Measurements from ENCODE around the gene L3MBTL2.

L3MBTL2 gene

GRCh38 chr22:41226723-41227655, 21.9 kb downstream of the L3MBTL2 start:
- no peaks in the 10 kb centered on the region for H3K9me3 ChIP-seq (ENCODE audit: control insufficient read depth, insufficient read depth, low read length)
- peaks cover 18% of the 10 kb centered on the region for H3K36me3 ChIP-seq (ENCODE audit: insufficient read depth, low read length)
- H3K9ac ChIP-seq (ENCODE audit: low read depth, low read length): no peak overlapping the region
- H3K4me1 ChIP-seq (ENCODE audit: insufficient read depth, low read length): no peaks in the 10 kb centered on the region

- no peaks in the 10 kb centered on the region for H3K4me1 ChIP-seq (ENCODE audit: insufficient read depth, low read length)
- peaks cover 15% of the 10 kb centered on the region for H3K36me3 ChIP-seq (ENCODE audit: insufficient read depth, low read length)
- no peaks in the 10 kb centered on the region for H3K9me3 ChIP-seq (ENCODE audit: control insufficient read depth, insufficient read depth, low read length)
- no peak overlapping the region for H3K9ac ChIP-seq (ENCODE audit: low read depth, low read length)
These were observed 24.1 kb downstream of the L3MBTL2 start for GRCh38 chr22:41229215-41229614.

- no peaks in the 10 kb centered on the region for H3K9me3 ChIP-seq (ENCODE audit: control insufficient read depth, insufficient read depth, low read length)
- H3K4me1 ChIP-seq (ENCODE audit: insufficient read depth, low read length): no peaks in the 10 kb centered on the region
- H3K9ac ChIP-seq (ENCODE audit: low read depth, low read length): no peak overlapping the region
- peaks cover 14% of the 10 kb centered on the region for H3K36me3 ChIP-seq (ENCODE audit: insufficient read depth, low read length)
These were observed 24.8 kb downstream of the L3MBTL2 start for GRCh38 chr22:41229730-41230400.

GRCh38 chr22:41230401-41230785, 25.3 kb downstream of the L3MBTL2 start:
- Histone ChIP-seq H3K9ac (ENCODE audit: low read depth, low read length) (no peak overlapping the region), H3K36me3 (ENCODE audit: insufficient read depth, low read length) (peaks cover 11% of the 10 kb centered on the region), H3K9me3 (ENCODE audit: control insufficient read depth, insufficient read depth, low read length) (no peaks in the 10 kb centered on the region), H3K4me1 (ENCODE audit: insufficient read depth, low read length) (no peaks in the 10 kb centered on the region)

DNA sequence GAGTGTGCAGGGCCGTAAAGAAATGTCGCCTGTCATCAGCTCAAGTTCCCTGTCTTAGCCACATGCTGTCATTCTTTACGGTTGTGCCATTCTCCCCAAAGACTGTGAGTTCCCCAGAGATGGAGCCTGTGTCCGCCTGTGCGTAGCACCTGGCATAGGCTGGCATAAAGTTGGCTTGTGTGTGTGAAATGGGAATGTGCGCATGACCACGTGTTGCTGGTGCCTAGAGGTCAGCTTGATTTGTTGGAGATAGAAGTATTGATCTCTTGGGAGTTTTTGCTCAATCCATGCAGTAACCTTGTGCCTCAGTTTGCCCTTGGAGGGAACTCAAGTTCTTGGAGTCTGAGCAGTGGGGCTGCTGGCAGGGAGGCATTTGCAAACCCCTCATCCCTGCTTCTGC, 26.3 kb downstream of the L3MBTL2 start:
- Histone ChIP-seq H3K4me1 (ENCODE audit: insufficient read depth, low read length) (no peaks in the 10 kb centered on the region; the same call in 1 of the 2 replicates), H3K9ac (ENCODE audit: low read depth, low read length) (no peak overlapping the region), H3K36me3 (ENCODE audit: insufficient read depth, low read length) (peaks cover 8% of the 10 kb centered on the region), H3K9me3 (ENCODE audit: control insufficient read depth, insufficient read depth, low read length) (no peaks in the 10 kb centered on the region)

GRCh38 chr22:41234815-41235695, 29.9 kb downstream of the L3MBTL2 start:
- Histone ChIP-seq H3K4me1 (ENCODE audit: insufficient read depth, low read length) (no peaks in the 10 kb centered on the region; the same call in 1 of the 2 replicates), H3K36me3 (ENCODE audit: insufficient read depth, low read length) (peaks cover 5% of the 10 kb centered on the region), H3K9me3 (ENCODE audit: control insufficient read depth, insufficient read depth, low read length) (no peaks in the 10 kb centered on the region), H3K9ac (ENCODE audit: low read depth, low read length) (no peak overlapping the region)

GRCh38 chr22:41237036-41237706, 32.1 kb downstream of the L3MBTL2 start:
- Histone ChIP-seq H3K9ac (ENCODE audit: low read depth, low read length) (peak overlapping the region; percentile 30), H3K36me3 (ENCODE audit: insufficient read depth, low read length) (no peaks in the 10 kb centered on the region), H3K9me3 (ENCODE audit: control insufficient read depth, insufficient read depth, low read length) (no peaks in the 10 kb centered on the region), H3K4me1 (ENCODE audit: insufficient read depth, low read length) (peaks cover 3% of the 10 kb centered on the region; the same call in 1 of the 2 replicates)

DNA sequence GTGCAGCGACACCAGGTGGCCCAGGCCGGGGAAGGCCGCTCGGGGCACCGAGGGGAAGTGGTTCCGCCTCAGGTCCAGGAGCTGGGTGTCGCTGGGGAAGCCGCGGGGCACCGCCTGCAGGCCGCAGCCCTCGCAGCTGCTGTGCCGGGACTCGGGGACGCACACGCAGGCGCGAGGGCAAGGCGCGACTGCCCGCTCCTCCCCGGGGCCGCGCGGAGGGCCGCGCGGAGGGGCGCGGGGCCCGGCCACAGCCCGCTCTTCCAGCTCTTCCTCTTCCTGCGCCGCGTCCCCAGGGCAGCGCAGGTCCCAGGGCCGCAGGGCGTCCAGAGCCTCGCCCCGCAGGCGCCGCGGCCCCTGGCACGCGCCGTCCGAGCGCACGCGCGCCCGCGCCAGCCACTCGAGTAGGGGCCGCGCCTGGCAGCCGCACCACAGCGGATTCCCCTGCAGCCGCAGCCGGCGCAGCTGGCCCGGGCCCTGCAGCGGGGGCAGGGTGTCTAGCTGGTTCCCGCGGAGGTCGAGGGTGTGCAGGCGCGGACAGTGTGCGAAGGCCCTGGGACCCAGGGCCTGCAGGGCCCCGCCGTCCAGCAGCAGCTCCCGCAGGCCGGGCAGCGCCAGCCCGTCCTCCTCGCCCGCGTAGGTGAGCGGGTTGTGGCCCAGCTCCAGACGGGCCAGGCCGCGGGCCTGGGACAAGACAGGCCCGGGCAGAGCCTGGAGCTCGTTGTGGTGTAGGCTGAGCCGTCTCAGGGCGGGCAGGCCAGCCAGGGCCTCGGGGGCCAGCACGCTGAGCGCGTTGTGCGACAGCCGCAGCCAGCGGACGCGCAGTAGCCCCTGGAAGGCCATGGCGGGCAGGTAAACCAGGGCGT, 32.8 kb downstream of the L3MBTL2 start:
- Histone ChIP-seq H3K4me1 (ENCODE audit: insufficient read depth, low read length) (peaks cover 3% of the 10 kb centered on the region; the same call in 1 of the 2 replicates), H3K36me3 (ENCODE audit: insufficient read depth, low read length) (no peaks in the 10 kb centered on the region), H3K9me3 (ENCODE audit: control insufficient read depth, insufficient read depth, low read length) (no peaks in the 10 kb centered on the region), H3K9ac (ENCODE audit: low read depth, low read length) (peak overlapping the region; percentile 30)

- Histone ChIP-seq H3K4me1 (ENCODE audit: insufficient read depth, low read length) (peaks cover 3% of the 10 kb centered on the region; the same call in 1 of the 2 replicates), H3K9me3 (ENCODE audit: control insufficient read depth, insufficient read depth, low read length) (no peaks in the 10 kb centered on the region), H3K9ac (ENCODE audit: low read depth, low read length) (no peak overlapping the region), H3K36me3 (ENCODE audit: insufficient read depth, low read length) (no peaks in the 10 kb centered on the region)
These were observed 33.7 kb downstream of the L3MBTL2 start for GRCh38 chr22:41238570-41239442.

DNA sequence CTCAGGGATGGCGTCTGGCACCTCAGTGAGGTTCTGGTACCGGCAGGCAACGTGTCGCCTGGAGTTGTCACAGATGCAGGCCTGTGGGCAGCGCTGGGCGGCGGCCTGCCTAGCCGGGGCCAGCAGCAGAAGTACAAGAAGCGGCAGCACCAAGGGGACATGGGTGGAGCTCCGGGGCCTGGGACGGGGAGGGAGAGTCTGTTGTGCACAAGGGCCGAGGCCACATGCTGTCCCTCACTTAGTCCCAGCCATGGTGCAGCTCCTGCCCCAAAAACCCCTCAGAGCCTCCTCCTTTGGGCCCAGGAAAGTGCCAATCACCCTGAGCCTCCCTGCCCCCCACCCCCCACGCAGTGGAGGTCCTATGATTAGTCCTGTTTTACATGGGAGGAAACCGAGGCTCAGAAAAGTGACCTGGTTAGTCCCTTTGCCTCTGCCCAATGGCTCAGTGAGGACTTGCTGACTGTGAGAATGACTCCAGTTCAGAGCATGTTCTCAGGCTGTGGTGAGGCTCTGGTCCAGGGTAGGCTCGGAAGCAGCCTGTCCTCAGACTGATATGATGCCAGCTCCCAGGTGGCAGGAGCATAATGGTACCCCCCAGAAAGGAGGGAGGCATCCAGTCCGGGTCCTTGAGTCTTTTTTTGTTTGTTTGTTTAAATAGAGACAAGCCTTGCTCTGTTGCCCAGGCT, 34.5 kb downstream of the L3MBTL2 start:
- no peak overlapping the region for H3K9ac ChIP-seq (ENCODE audit: low read depth, low read length)

DNA sequence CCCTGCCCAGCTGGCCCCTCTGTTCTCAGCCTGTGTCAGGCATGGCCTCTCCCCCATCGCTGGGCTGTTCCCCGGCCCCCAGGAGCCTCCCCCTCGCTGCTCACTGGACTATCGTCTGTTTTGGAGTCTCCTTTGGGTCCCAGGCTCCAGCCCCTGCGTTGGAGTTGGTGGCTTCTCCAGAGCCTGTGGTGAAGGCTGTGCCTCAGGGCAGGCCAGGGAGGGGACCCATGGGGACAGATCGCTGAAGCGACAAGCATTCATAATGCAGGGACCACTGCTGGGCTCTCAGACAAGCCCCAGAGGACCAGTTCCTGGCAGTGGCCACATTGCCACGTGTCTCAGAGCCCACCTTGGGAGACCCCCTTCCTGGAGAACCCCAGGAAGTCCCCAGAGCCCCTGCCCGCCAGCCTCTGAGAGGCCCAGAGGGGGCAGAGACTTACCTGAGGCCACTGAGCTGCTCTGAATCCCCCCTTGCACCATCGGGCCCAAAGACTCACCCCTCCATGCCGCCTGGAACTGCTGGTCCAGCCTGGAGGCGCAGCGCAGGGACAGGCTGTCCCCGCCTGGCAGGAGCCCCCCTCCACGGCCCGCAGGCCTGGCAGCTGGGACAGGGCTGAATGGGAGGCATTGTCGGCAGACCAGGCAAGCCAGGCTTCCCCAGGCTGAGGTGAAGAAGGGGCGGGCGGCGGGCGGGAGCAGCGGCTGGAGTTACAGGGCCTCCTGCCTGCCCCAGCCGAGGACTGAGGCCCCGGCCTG, 35.4 kb downstream of the L3MBTL2 start, which contains the start of gene CHADL:
TSS of gene CHADL (minus strand) at position 555 of the 756 bp plus-strand sequence. CDS start at position 505, 50 bp downstream.
- Histone ChIP-seq H3K9me3 (ENCODE audit: control insufficient read depth, insufficient read depth, low read length) (no peaks in the 10 kb centered on the region), H3K4me1 (ENCODE audit: insufficient read depth, low read length) (peaks cover 3% of the 10 kb centered on the region; the same call in 1 of the 2 replicates), H3K36me3 (ENCODE audit: insufficient read depth, low read length) (no peaks in the 10 kb centered on the region; the same call in 1 of the 2 replicates), H3K9ac (ENCODE audit: low read depth, low read length) (no peak within 1 kb of the TSS; the same call in 1 of the 2 replicates)

More for the DNA sequence above, 34.5 kb downstream of the L3MBTL2 start:
- no peaks in the 10 kb centered on the region for H3K36me3 ChIP-seq (ENCODE audit: insufficient read depth, low read length)
- no peaks in the 10 kb centered on the region for H3K9me3 ChIP-seq (ENCODE audit: control insufficient read depth, insufficient read depth, low read length)
- H3K4me1 ChIP-seq (ENCODE audit: insufficient read depth, low read length): peaks cover 3% of the 10 kb centered on the region; the same call in 1 of the 2 replicates

All from ES-I3 (cell line).